IMR-90 (cell line): ENCODE measurements around the gene NBEA. TPM values are rescaled to one million over a fixed set of nuclear protein-coding genes. Genes with fewer than 3 reads are reported as not detected.

Source experiments
- ATAC-seq: fragments of 200-7000 bp; cut with Tn5 transposase; 2 replicates; pipeline ENCODE4 v1.9.1; 2020; ENCODE audit warnings: low read depth, mild to moderate bottlenecking, moderate library complexity
- BruUV-seq: library from RNA; stranded (reverse); fragments of 400-500 nt; replicated peaks from 2 replicates; lab custom pipeline; 2021; lab: Mats Ljungman, UMichigan
- CTCF ChIA-PET: fragments of 300-600 bp; formaldehyde crosslinking; extraction: SDS; loops from one replicate; lab custom pipeline; 2021; ENCODE audit warnings: antibody characterized with exemption; lab: Yijun Ruan, JAX
- POLR2A ChIA-PET: fragments of 300-600 bp; sonication (Branson Sonifier 250); formaldehyde crosslinking; loops from one replicate; lab custom pipeline; 2022; ENCODE audit warnings: antibody characterized with exemption; ENCODE audit not compliant: unreplicated experiment; lab: Charles Lee
- DNase-seq: peaks from one replicate; pipeline ENCODE4 v3.0.0; 2013
- H2AFZ ChIP-seq: replicated peaks from 2 replicates; pipeline ENCODE3; 2013; ENCODE audit warnings: low read length, mild to moderate bottlenecking; ENCODE audit not compliant: poor library complexity
- H2AK5ac ChIP-seq: 2 replicates; pipeline ENCODE4 v1.6.1; 2013; ENCODE audit warnings: low read depth, low read length, inconsistent platforms
- H2AK9ac ChIP-seq: replicated peaks from 2 replicates; pipeline ENCODE3; 2013; ENCODE audit warnings: mild to moderate bottlenecking, low read depth, low read length, moderate library complexity; ENCODE audit not compliant: poor library complexity
- H2BK120ac ChIP-seq: 2 replicates; pipeline ENCODE4 v1.6.1; 2013; ENCODE audit warnings: low read depth, low read length, inconsistent platforms
- H2BK15ac ChIP-seq: 3 replicates; pipeline ENCODE4 v1.6.1; 2013; ENCODE audit warnings: low read depth, low read length, inconsistent platforms
- H2BK20ac ChIP-seq: 2 replicates; pipeline ENCODE4 v1.6.1; 2013; ENCODE audit warnings: low read depth, mild to moderate bottlenecking, inconsistent platforms, low read length, moderate library complexity
- H2BK5ac ChIP-seq: 2 replicates; pipeline ENCODE4 v1.6.1; 2013; ENCODE audit warnings: mild to moderate bottlenecking, low read depth, low read length, inconsistent platforms; ENCODE audit not compliant: poor library complexity, severe bottlenecking
- H3K14ac ChIP-seq: replicated peaks from 2 replicates; pipeline ENCODE4 v1.6.1; 2013; ENCODE audit warnings: low read depth, low read length, inconsistent platforms
- H3K18ac ChIP-seq: 2 replicates; pipeline ENCODE4 v1.6.1; 2013; ENCODE audit warnings: low read depth, low read length, control low read depth
- H3K23ac ChIP-seq: 2 replicates; pipeline ENCODE4 v1.6.1; 2013; ENCODE audit warnings: low read depth, low read length, inconsistent platforms
- H3K27ac ChIP-seq: 2 replicates; pipeline ENCODE4 v1.5.1; 2013; ENCODE audit warnings: mild to moderate bottlenecking, control low read depth, low read length; ENCODE audit not compliant: insufficient read depth
- H3K27me3 ChIP-seq: 2 replicates; pipeline ENCODE4 v1.6.1; 2013; ENCODE audit warnings: low read length; ENCODE audit not compliant: control insufficient read depth, insufficient read depth
- H3K36me3 ChIP-seq: 2 replicates; pipeline ENCODE4 v1.6.1; 2013; ENCODE audit warnings: low read length, mixed read lengths; ENCODE audit not compliant: control insufficient read depth, insufficient read depth
- H3K4ac ChIP-seq: 2 replicates; pipeline ENCODE4 v1.6.1; 2013; ENCODE audit warnings: low read depth, low read length, inconsistent platforms
- H3K4me1 ChIP-seq: 2 replicates; pipeline ENCODE4 v1.6.1; 2013; ENCODE audit warnings: low read length, mixed read lengths; ENCODE audit not compliant: control insufficient read depth, insufficient read depth
- H3K4me2 ChIP-seq: 2 replicates; pipeline ENCODE4 v1.6.1; 2013; ENCODE audit warnings: low read depth, mild to moderate bottlenecking, control low read depth, low read length, moderate library complexity
- H3K4me3 ChIP-seq: 2 replicates; pipeline ENCODE4 v1.5.1; 2013; ENCODE audit warnings: low read depth, mild to moderate bottlenecking, control low read depth, low read length, moderate library complexity; ENCODE audit not compliant: insufficient read depth
- H3K56ac ChIP-seq: 2 replicates; pipeline ENCODE4 v1.6.1; 2013; ENCODE audit warnings: low read length, inconsistent platforms; ENCODE audit not compliant: insufficient read depth; ENCODE audit errors: extremely low read depth
- H3K79me1 ChIP-seq, 2 experiments: 2 replicates each; pipeline ENCODE4 v1.6.1; 2013; ENCODE audit warnings: low read length in 2 of 2, inconsistent platforms in 1 of 2, low read depth in 1 of 2
- H3K9ac ChIP-seq: 2 replicates; pipeline ENCODE4 v1.6.1; 2013; ENCODE audit warnings: low read depth, low read length, control low read depth
- H3K9me1 ChIP-seq: 2 replicates; pipeline ENCODE4 v1.6.1; 2013; ENCODE audit warnings: low read length, inconsistent platforms; ENCODE audit not compliant: insufficient read depth
- H3K9me3 ChIP-seq: 2 replicates; pipeline ENCODE4 v1.6.1; 2013; ENCODE audit warnings: low read length; ENCODE audit not compliant: control insufficient read depth, insufficient read depth
- H4K20me1 ChIP-seq: 2 replicates; pipeline ENCODE4 v1.6.1; 2013; ENCODE audit warnings: low read length, inconsistent platforms; ENCODE audit not compliant: insufficient read depth
- H4K5ac ChIP-seq: 2 replicates; pipeline ENCODE4 v1.6.1; 2013; ENCODE audit warnings: mild to moderate bottlenecking, low read depth, low read length, control low read depth
- H4K8ac ChIP-seq, 2 experiments: 2 replicates each; pipeline ENCODE4 v1.6.1; 2013; ENCODE audit warnings: low read depth in 2 of 2, low read length in 2 of 2, control low read depth in 1 of 2, inconsistent platforms in 1 of 2
- H4K91ac ChIP-seq: 2 replicates; pipeline ENCODE4 v1.6.1; 2013; ENCODE audit warnings: low read depth, low read length, inconsistent platforms; ENCODE audit not compliant: insufficient read depth
- CHD1 ChIP-seq: IDR thresholded peaks from 2 replicates; pipeline ENCODE4 v1.6.1; 2012; ENCODE audit warnings: low read depth, low read length, improper control_type of control experiment
- NFE2L2 ChIP-seq: fragments of 150-350 bp; IDR thresholded peaks from 2 replicates; pipeline ENCODE4 v1.6.1; 2016; ENCODE audit warnings: low read depth, mild to moderate bottlenecking, low read length
- POLR2A ChIP-seq: IDR thresholded peaks from 2 replicates; pipeline ENCODE4 v1.6.1; 2012; ENCODE audit warnings: mild to moderate bottlenecking, low read depth, low read length
- WGBS, 2 experiments: methylation state at CpG; one replicate each; pipeline versions ENCODE4 v1.1.5 to v1.1.7; 2013; ENCODE audit warnings: missing lambda C conversion rate in 2 of 2; ENCODE audit not compliant: insufficient read length in 1 of 2; ENCODE audit errors: extremely low coverage in 2 of 2; 5-methylcytosine and 5-hydroxymethylcytosine counted together
- dilution Hi-C: fragments of 300-500 bp; cut with HindIII; formaldehyde crosslinking; loops from one replicate; pipeline ENCODE4 v1.14.3; 2018; ENCODE audit warnings: low sequenced_read_pairs; ENCODE audit not compliant: unreplicated experiment
- in situ Hi-C: fragments of 300-500 bp; cut with MboI; formaldehyde crosslinking; loops from 3 replicates; pipeline ENCODE4 v1.14.3; 2019; ENCODE audit warnings: low sequenced_read_pairs, inconsistent platforms, mixed read lengths
- intact Hi-C: fragments of 100-400 bp; cut with micrococcal nuclease; formaldehyde crosslinking; loops from 2 replicates; pipeline ENCODE4 v1.10.0; 2022
- polyA plus RNA-seq, 3 experiments: library from polyadenylated mRNA; depleted of rRNA; stranded (reverse); fragments of >200 nt; gene quantifications; 2 replicates each; pipeline ENCODE4 v1.2.3, GENCODE V29; 2012; ENCODE audit warnings: low replicate concordance in 1 of 3
- total RNA-seq: library from RNA; depleted of rRNA; stranded (reverse); fragments of >200 nt; gene quantifications from 2 replicates; pipeline ENCODE4 v1.2.3, GENCODE V29; 2012
- TF ChIP-seq, protein P1 (sequence below): fragments of 150-350 bp; IDR thresholded peaks from 2 replicates; pipeline ENCODE4 v1.6.1; 2016; ENCODE audit warnings: low read depth, mild to moderate bottlenecking, low read length, moderate library complexity, borderline replicate concordance

Gene NBEA
- total and polyA plus RNA-seq, 2 of the 4 experiments (the other 2 are of a cell fraction), result 0.82 to 2.2 TPM

DNA sequence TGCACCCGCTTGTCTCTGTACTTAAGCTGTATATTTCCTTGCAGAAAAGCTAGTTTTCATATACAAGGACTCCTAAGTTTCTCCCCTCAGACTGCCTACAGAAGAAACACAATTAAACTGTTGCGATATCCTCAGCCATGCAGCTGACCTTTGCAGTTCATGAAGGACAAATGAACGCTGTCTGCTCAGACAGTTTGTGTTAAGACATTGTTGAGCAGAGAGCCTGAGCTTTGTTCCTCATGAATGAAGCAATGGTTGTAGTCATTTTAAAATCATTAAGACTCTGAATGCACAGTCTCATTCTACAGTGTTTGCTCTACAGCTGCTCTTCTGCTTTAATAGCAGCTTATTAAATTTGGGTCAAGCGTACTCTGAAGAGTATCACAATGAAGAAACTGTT lies 557.6 kb downstream of the NBEA start:
- Histone ChIP-seq H3K27me3 (no peaks in the 10 kb centered on the region), H3K36me3 (no peaks in the 10 kb centered on the region), H3K56ac (no peak overlapping the region), H3K27ac (no peak overlapping the region), H2BK5ac (no peak overlapping the region), H4K8ac (no peak overlapping the region), H3K4me3 (no peak overlapping the region), H3K14ac (no peak overlapping the region), H3K23ac (no peak overlapping the region), H2AFZ (no peak overlapping the region), H3K18ac (no peak overlapping the region), H2BK15ac (no peak overlapping the region), H3K9me3 (no peaks in the 10 kb centered on the region), H3K4ac (no peak overlapping the region), H2AK5ac (no peak overlapping the region), H2AK9ac (no peak overlapping the region), H3K79me1 (no peaks in the 10 kb centered on the region), H3K4me2 (no peak overlapping the region), H4K20me1 (no peaks in the 10 kb centered on the region), H3K4me1 (no peaks in the 10 kb centered on the region), H3K9ac (no peak overlapping the region), H2BK20ac (no peak overlapping the region), H2BK120ac (no peak overlapping the region), H3K9me1 (no peaks in the 10 kb centered on the region), H4K91ac (no peak overlapping the region), H4K5ac (no peak overlapping the region)
- TF ChIP-seq CHD1, result no peak
- TF ChIP-seq NFE2L2, result no peak
- TF ChIP-seq POLR2A, result no peak
- TF ChIP-seq, protein P1, sequence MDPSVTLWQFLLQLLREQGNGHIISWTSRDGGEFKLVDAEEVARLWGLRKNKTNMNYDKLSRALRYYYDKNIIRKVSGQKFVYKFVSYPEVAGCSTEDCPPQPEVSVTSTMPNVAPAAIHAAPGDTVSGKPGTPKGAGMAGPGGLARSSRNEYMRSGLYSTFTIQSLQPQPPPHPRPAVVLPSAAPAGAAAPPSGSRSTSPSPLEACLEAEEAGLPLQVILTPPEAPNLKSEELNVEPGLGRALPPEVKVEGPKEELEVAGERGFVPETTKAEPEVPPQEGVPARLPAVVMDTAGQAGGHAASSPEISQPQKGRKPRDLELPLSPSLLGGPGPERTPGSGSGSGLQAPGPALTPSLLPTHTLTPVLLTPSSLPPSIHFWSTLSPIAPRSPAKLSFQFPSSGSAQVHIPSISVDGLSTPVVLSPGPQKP, result no peak
- in situ Hi-C loops (no loop called here), intact Hi-C loops (no loop called here), dilution Hi-C loops (no loop called here)
- WGBS, 2 experiments, result no CpG with 5 or more reads among the region's 4 CpGs
- ChIA-PET POLR2A (no interaction called here), CTCF (no interaction called here)
- no peak for DNase-seq
- BruUV-seq, result no TSS peak
- ATAC-seq, result no peak
